Calu3 (cell line): ENCODE measurements around the gene SAYSD1. TPM values are rescaled to one million over a fixed set of nuclear protein-coding genes. Genes with fewer than 3 reads are reported as not detected.

Source experiments
- BruUV-seq: library from RNA; stranded (reverse); fragments of 400-500 nt; replicated peaks from 2 replicates; lab custom pipeline; 2021; lab: Mats Ljungman, UMichigan
- CTCF ChIA-PET: fragments of 300-600 bp; sonication (Branson Sonifier 250); formaldehyde crosslinking; loops from one replicate; lab custom pipeline; 2022; ENCODE audit warnings: antibody characterized with exemption; lab: Charles Lee
- DNase-seq: peaks from one replicate; pipeline ENCODE4 v3.0.0; 2022
- H3K27ac Mint-ChIP-seq: one replicate; pipeline ENCODE4 v1.8.0; 2022; ENCODE audit warnings: mixed read lengths; ENCODE audit not compliant: unreplicated experiment
- H3K27me3 Mint-ChIP-seq: one replicate; pipeline ENCODE4 v1.8.0; 2022; ENCODE audit warnings: mixed read lengths; ENCODE audit not compliant: unreplicated experiment
- H3K36me3 Mint-ChIP-seq: one replicate; pipeline ENCODE4 v1.8.0; 2022; ENCODE audit warnings: mild to moderate bottlenecking, moderate library complexity, mixed read lengths; ENCODE audit not compliant: insufficient read depth, unreplicated experiment
- H3K4me1 Mint-ChIP-seq: one replicate; pipeline ENCODE4 v1.8.0; 2022; ENCODE audit warnings: mild to moderate bottlenecking, low read depth, mixed read lengths; ENCODE audit not compliant: unreplicated experiment
- H3K4me3 Mint-ChIP-seq: one replicate; pipeline ENCODE4 v1.8.0; 2022; ENCODE audit warnings: mild to moderate bottlenecking, low read depth, moderate library complexity, mixed read lengths; ENCODE audit not compliant: unreplicated experiment
- H3K9me3 Mint-ChIP-seq: one replicate; pipeline ENCODE4 v1.8.0; 2022; ENCODE audit warnings: low read depth, mixed read lengths; ENCODE audit not compliant: unreplicated experiment
- CTCF ChIP-seq: fragments of 200-600 bp; IDR thresholded peaks from one replicate; pipeline ENCODE4 v1.8.0; 2022; ENCODE audit warnings: antibody characterized with exemption; ENCODE audit not compliant: unreplicated experiment
- intact Hi-C: fragments of 100-400 bp; cut with micrococcal nuclease; formaldehyde crosslinking; loops from one replicate; pipeline ENCODE4 v1.10.0; 2022; ENCODE audit not compliant: unreplicated experiment
- total RNA-seq: library from RNA; stranded (reverse); gene quantifications from 2 replicates; pipeline ENCODE4 v1.2.3, GENCODE V29; 2022

SAYSD1 gene
- total RNA-seq, 1 experiment from 2014 or later: 23.2 TPM

- intact Hi-C loops: no loop called here
- Mint-ChIP-seq H3K36me3 (no peaks in the 10 kb centered on the region), H3K27me3 (peaks cover 15% of the 10 kb centered on the region), H3K27ac (no peak overlapping the region), H3K4me1 (no peaks in the 10 kb centered on the region), H3K4me3 (no peak overlapping the region), H3K9me3 (no peaks in the 10 kb centered on the region)
- no peak for TF ChIP-seq CTCF
- no TSS peak for BruUV-seq
- DNase-seq: no peak
- CTCF ChIA-PET: no interaction called here
Observed at GRCh38 chr6:39080246-39080875, 34.6 kb downstream of the SAYSD1 start.

DNA sequence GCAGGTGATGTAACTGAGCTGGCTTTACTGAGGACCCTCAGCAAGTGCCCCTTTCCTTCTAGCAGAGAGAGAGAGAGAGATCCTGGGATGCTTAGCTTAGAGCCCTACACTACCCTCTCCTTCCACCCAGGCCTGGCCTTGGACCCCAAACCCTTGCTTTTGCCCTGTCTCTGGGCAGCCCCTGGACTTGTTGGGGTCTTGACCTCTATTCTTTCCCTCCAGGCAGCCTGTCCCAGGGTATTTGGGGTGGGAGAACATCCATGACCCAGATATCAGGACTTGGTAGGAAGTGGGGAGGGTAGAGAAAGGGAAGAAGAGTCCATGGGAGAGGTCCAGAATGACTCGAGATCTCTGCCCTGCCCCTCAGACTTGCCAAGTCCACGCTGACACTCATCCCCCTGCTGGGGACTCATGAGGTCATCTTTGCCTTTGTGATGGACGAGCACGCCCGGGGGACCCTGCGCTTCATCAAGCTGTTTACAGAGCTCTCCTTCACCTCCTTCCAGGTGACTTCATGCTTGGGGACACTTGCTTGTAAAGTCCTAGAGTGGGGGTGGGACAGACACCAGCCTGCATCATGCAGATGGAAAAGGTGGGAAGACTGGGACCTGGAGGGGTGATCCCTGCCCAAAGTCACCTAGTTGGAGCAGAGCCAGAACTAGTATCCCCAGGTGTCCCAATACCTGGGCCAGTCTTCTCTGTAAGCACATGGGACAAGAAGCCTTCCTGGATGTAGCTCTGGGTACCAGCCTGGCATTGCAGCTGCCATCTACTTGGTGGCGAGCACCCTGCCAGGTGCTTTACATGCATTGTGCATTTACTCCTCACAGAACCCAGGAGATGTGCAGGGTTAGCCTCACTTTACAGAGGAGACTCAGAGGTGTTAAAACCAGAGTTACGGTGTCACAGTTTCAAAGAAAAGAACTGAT lies 35.5 kb downstream of the SAYSD1 start:
- Mint-ChIP-seq H3K36me3 (no peaks in the 10 kb centered on the region), H3K9me3 (no peaks in the 10 kb centered on the region), H3K4me3 (no peak overlapping the region), H3K27me3 (peaks cover 15% of the 10 kb centered on the region), H3K27ac (no peak overlapping the region), H3K4me1 (no peaks in the 10 kb centered on the region)
- DNase-seq: no peak
- CTCF ChIA-PET: interaction anchor here (0.6 kb wide), 1 partner anchor 15 kb away, joined by 4 read pairs; no protein-coding TSS in a partner anchor
- BruUV-seq: no TSS peak
- no peak for TF ChIP-seq CTCF
- intact Hi-C loops: no loop called here

DNA sequence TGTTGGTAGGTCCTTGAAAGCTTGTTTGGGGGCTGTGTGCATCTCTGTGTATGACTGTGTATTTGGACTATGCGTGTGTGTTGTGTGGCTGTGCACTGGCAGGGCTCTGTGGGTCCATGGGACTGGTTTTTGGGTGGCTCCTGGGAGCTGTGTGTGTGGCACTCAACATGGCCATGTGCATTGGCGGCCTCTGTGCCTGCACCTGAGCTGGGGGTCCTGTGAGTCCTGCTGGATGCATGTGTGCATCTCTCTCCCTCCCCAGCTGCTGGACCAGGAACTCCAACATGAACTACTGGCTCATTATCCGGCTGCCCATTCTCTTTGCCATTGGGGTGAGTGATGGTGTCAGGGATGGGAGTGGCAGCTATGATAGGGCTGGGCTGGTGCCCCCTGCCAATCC lies 36.3 kb downstream of the SAYSD1 start:
- CTCF ChIA-PET: no interaction called here
- no peak for DNase-seq
- Mint-ChIP-seq H3K27ac (no peak overlapping the region), H3K4me1 (no peaks in the 10 kb centered on the region), H3K27me3 (peaks cover 8% of the 10 kb centered on the region), H3K36me3 (no peaks in the 10 kb centered on the region), H3K9me3 (no peaks in the 10 kb centered on the region), H3K4me3 (no peak overlapping the region)
- intact Hi-C loops: no loop called here
- BruUV-seq: no TSS peak
- no peak for TF ChIP-seq CTCF

- Mint-ChIP-seq H3K27me3 (peaks cover 1% of the 10 kb centered on the region), H3K4me3 (no peak overlapping the region)
- TF ChIP-seq CTCF: no peak
Observed at GRCh38 chr6:39077882-39078594, 36.9 kb downstream of the SAYSD1 start.

More at GRCh38 chr6:39077882-39078594, 36.9 kb downstream of the SAYSD1 start:
- CTCF ChIA-PET: no interaction called here
- Mint-ChIP-seq H3K27ac (no peak overlapping the region), H3K36me3 (no peaks in the 10 kb centered on the region), H3K9me3 (no peaks in the 10 kb centered on the region), H3K4me1 (no peaks in the 10 kb centered on the region)
- intact Hi-C loops: no loop called here
- no peak for DNase-seq
- no TSS peak for BruUV-seq
